ENCODE results near the gene CALM1. TPM values are rescaled to one million over a fixed set of nuclear protein-coding genes. Genes with fewer than 3 reads are reported as not detected.

The CALM1 gene
- polyA plus RNA-seq, 1 donor from 2014 or later, result 373 TPM

DNA sequence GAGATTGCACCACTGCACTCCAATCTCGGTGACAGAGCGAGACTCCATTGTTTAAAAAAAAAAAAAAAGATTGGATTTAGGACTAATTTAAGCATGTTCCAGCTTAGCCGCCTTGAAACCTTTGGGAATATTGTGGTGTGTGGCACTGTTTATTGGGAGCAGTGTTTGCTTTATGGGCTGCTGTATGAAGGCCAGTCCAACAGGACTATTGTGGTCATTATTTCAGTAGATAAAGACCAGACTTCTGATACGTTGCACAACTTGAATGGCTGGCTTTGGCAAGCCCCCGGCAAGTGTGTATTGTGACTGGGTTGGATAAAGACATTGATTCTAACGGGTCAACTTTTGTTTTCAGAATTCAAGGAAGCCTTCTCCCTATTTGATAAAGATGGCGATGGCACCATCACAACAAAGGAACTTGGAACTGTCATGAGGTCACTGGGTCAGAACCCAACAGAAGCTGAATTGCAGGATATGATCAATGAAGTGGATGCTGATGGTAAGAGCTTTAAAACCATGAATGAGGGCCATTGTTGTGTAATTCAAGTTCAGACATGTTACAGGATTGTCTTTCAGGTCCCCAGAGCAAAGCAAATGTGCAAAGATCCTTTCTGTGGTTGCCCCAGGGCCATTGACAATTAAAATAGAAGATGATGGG lies 4.2 kb downstream of the CALM1 start:
- Histone ChIP-seq H3K4me2 (ENCODE audit: low read length) (no peak overlapping the region), H4K20me1 (ENCODE audit: insufficient read depth) (peaks cover 9% of the 10 kb centered on the region), H3K9me3 (ENCODE audit: low read length) (no peaks in the 10 kb centered on the region), H3K9ac (ENCODE audit: low read length) (no peak overlapping the region), H2AFZ (ENCODE audit: low read depth, low read length) (no peak overlapping the region), H3K4me3 (ENCODE audit: low read length) (no peak overlapping the region), H3K27ac (ENCODE audit: low read length) (no peak overlapping the region), H3K36me3 (ENCODE audit: insufficient read depth, low read length) (peaks cover 10% of the 10 kb centered on the region), H3K79me2 (replicated peaks; ENCODE audit: insufficient read depth, low read length) (peaks cover 32% of the 10 kb centered on the region), H3K9me2 (ENCODE audit: insufficient read depth, low read length) (no peaks in the 10 kb centered on the region), H3F3A (ENCODE audit: insufficient read depth, low read length, poor library complexity, severe bottlenecking) (no peaks in the 10 kb centered on the region), H3K27me3 (ENCODE audit: insufficient read depth, low read depth, low read length) (no peaks in the 10 kb centered on the region)
- no peak for TF ChIP-seq SMC3 (conservative IDR thresholded peaks at IDR 0.05; ENCODE audit: poor library complexity)
- no peak for TF ChIP-seq POLR2AphosphoS5 (IDR thresholded peaks at IDR 0.05)
- TF ChIP-seq, protein P1, sequence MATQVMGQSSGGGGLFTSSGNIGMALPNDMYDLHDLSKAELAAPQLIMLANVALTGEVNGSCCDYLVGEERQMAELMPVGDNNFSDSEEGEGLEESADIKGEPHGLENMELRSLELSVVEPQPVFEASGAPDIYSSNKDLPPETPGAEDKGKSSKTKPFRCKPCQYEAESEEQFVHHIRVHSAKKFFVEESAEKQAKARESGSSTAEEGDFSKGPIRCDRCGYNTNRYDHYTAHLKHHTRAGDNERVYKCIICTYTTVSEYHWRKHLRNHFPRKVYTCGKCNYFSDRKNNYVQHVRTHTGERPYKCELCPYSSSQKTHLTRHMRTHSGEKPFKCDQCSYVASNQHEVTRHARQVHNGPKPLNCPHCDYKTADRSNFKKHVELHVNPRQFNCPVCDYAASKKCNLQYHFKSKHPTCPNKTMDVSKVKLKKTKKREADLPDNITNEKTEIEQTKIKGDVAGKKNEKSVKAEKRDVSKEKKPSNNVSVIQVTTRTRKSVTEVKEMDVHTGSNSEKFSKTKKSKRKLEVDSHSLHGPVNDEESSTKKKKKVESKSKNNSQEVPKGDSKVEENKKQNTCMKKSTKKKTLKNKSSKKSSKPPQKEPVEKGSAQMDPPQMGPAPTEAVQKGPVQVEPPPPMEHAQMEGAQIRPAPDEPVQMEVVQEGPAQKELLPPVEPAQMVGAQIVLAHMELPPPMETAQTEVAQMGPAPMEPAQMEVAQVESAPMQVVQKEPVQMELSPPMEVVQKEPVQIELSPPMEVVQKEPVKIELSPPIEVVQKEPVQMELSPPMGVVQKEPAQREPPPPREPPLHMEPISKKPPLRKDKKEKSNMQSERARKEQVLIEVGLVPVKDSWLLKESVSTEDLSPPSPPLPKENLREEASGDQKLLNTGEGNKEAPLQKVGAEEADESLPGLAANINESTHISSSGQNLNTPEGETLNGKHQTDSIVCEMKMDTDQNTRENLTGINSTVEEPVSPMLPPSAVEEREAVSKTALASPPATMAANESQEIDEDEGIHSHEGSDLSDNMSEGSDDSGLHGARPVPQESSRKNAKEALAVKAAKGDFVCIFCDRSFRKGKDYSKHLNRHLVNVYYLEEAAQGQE (IDR thresholded peaks at IDR 0.05; ENCODE audit: borderline replicate concordance), result no peak
- TF ChIP-seq MXI1 (conservative IDR thresholded peaks at IDR 0.05; ENCODE audit: poor library complexity, severe bottlenecking), result no peak
- TF ChIP-seq, protein P2, sequence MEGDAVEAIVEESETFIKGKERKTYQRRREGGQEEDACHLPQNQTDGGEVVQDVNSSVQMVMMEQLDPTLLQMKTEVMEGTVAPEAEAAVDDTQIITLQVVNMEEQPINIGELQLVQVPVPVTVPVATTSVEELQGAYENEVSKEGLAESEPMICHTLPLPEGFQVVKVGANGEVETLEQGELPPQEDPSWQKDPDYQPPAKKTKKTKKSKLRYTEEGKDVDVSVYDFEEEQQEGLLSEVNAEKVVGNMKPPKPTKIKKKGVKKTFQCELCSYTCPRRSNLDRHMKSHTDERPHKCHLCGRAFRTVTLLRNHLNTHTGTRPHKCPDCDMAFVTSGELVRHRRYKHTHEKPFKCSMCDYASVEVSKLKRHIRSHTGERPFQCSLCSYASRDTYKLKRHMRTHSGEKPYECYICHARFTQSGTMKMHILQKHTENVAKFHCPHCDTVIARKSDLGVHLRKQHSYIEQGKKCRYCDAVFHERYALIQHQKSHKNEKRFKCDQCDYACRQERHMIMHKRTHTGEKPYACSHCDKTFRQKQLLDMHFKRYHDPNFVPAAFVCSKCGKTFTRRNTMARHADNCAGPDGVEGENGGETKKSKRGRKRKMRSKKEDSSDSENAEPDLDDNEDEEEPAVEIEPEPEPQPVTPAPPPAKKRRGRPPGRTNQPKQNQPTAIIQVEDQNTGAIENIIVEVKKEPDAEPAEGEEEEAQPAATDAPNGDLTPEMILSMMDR (IDR thresholded peaks at IDR 0.05; ENCODE audit: poor library complexity, severe bottlenecking), result no peak
- no peak for TF ChIP-seq EZH2 (IDR thresholded peaks at IDR 0.05; ENCODE audit: borderline replicate concordance, insufficient read depth, low read length, poor library complexity, severe bottlenecking)
- TF ChIP-seq TAF1 (IDR thresholded peaks at IDR 0.05; ENCODE audit: low read depth), result no peak
- no peak for TF ChIP-seq EP300 (conservative IDR thresholded peaks at IDR 0.05; ENCODE audit: poor library complexity, severe bottlenecking)
- TF ChIP-seq RAD21 (conservative IDR thresholded peaks at IDR 0.05), result no peak

DNA sequence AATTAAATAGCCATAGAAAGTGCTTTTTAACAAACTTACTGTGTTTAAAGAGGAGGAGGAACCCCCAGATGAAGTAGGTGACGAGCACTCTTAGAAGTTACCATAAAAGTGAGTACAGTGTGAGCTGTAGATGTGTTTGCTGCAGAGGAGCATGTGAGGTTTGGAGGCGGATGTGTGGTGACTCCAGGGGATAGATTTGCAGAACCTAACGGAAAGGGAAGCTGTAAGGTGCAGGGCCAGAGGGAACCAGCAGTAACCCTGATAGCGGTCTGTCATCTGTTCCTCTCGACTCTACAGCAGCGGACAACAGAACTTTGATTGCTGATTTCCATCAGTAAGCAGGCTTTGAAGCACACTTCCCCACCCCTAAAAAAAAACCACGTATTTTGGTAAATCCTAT lies 5.2 kb downstream of the CALM1 start:
- Histone ChIP-seq H3K4me2 (ENCODE audit: low read length) (no peak overlapping the region), H4K20me1 (ENCODE audit: insufficient read depth) (peaks cover 9% of the 10 kb centered on the region), H3K36me3 (ENCODE audit: insufficient read depth, low read length) (peaks cover 10% of the 10 kb centered on the region), H3K4me3 (ENCODE audit: low read length) (no peak overlapping the region), H3K79me2 (replicated peaks; ENCODE audit: insufficient read depth, low read length) (peaks cover 32% of the 10 kb centered on the region), H3K27ac (ENCODE audit: low read length) (no peak overlapping the region), H2AFZ (ENCODE audit: low read depth, low read length) (no peak overlapping the region), H3K9ac (ENCODE audit: low read length) (no peak overlapping the region), H3K9me3 (ENCODE audit: low read length) (no peaks in the 10 kb centered on the region), H3F3A (ENCODE audit: insufficient read depth, low read length, poor library complexity, severe bottlenecking) (no peaks in the 10 kb centered on the region), H3K27me3 (ENCODE audit: insufficient read depth, low read depth, low read length) (no peaks in the 10 kb centered on the region), H3K9me2 (ENCODE audit: insufficient read depth, low read length) (no peaks in the 10 kb centered on the region)
- TF ChIP-seq RAD21 (conservative IDR thresholded peaks at IDR 0.05) (no peak), SMC3 (conservative IDR thresholded peaks at IDR 0.05; ENCODE audit: poor library complexity) (no peak), EZH2 (IDR thresholded peaks at IDR 0.05; ENCODE audit: borderline replicate concordance, insufficient read depth, low read length, poor library complexity, severe bottlenecking) (no peak), EP300 (conservative IDR thresholded peaks at IDR 0.05; ENCODE audit: poor library complexity, severe bottlenecking) (no peak), MXI1 (conservative IDR thresholded peaks at IDR 0.05; ENCODE audit: poor library complexity, severe bottlenecking) (no peak), TAF1 (IDR thresholded peaks at IDR 0.05; ENCODE audit: low read depth) (no peak), POLR2AphosphoS5 (IDR thresholded peaks at IDR 0.05) (no peak)
- TF ChIP-seq, protein P2 (IDR thresholded peaks at IDR 0.05; ENCODE audit: poor library complexity, severe bottlenecking), result no peak
- TF ChIP-seq, protein P1 (IDR thresholded peaks at IDR 0.05; ENCODE audit: borderline replicate concordance), result no peak

Data from neural cell (in vitro differentiated cells).